GM19239 (cell line): Measurements from ENCODE around the gene ACOT6.
"Not testable (repeated sequence)": the region's sequence is repeated elsewhere in the genome, so short reads cannot be mapped to it uniquely, and the experiment has no call there.

Source experiments
- DNase-seq: peaks from one replicate; pipeline ENCODE4 v3.0.0; 2011; ENCODE audit warnings: low spot score; ENCODE audit not compliant: insufficient read length
- FAIRE-seq: peaks from 2 replicates; lab custom pipeline; 2011; peaks lifted over from hg19 to GRCh38; lab: Jason Lieb, UNC

The ACOT6 gene

GRCh38 chr14:73637830-73638229 lies 25.5 kb downstream of the ACOT6 start:
- FAIRE-seq (no peak), DNase-seq (no peak)

GRCh38 chr14:73640796-73641365 lies 28.6 kb downstream of the ACOT6 start:
- DNase-seq (no peak), FAIRE-seq (no peak)

- DNase-seq: peak; percentile 95
- peak; percentile 99 for FAIRE-seq
Measured at GRCh38 chr14:73644531-73645247, 32.4 kb downstream of the ACOT6 start, which contains the start of gene DNAL1. TSS of gene DNAL1 (plus strand) at chr14:73644986. CDS start at chr14:73645040, 54 bp downstream.

- DNase-seq: no peak
- FAIRE-seq: peak; percentile 52
Measured at GRCh38 chr14:73645248-73645610, 32.9 kb downstream of the ACOT6 start.

- DNase-seq (no peak), FAIRE-seq (no peak)
Measured at GRCh38 chr14:73651005-73651404, 38.7 kb downstream of the ACOT6 start.

- DNase-seq (no peak), FAIRE-seq (no peak)
Measured at GRCh38 chr14:73655851-73656250, 43.5 kb downstream of the ACOT6 start.

GRCh38 chr14:73659202-73659601 lies 46.9 kb downstream of the ACOT6 start:
- DNase-seq, FAIRE-seq: not testable (repeated sequence)

GRCh38 chr14:73660511-73660910 lies 48.2 kb downstream of the ACOT6 start:
- no peak for DNase-seq
- FAIRE-seq: no peak

GRCh38 chr14:73661872-73662271 lies 49.6 kb downstream of the ACOT6 start:
- FAIRE-seq (no peak), DNase-seq (no peak)

- FAIRE-seq (no peak), DNase-seq (no peak)
Measured at GRCh38 chr14:73662487-73662943, 50.2 kb downstream of the ACOT6 start.

- no peak for DNase-seq
- FAIRE-seq: no peak
Measured at GRCh38 chr14:73663548-73664212, 51.4 kb downstream of the ACOT6 start.

- no peak for DNase-seq
- no peak for FAIRE-seq
Measured at GRCh38 chr14:73665130-73665529, 52.8 kb downstream of the ACOT6 start.

- FAIRE-seq: no peak
- no peak for DNase-seq
Measured at GRCh38 chr14:73666583-73666982, 54.3 kb downstream of the ACOT6 start.

- FAIRE-seq: no peak
- no peak for DNase-seq
Measured at GRCh38 chr14:73667854-73668253, 55.5 kb downstream of the ACOT6 start.
